CD14-positive monocyte (primary cell): ENCODE results near the gene ORAI3. TPM values are rescaled to one million over a fixed set of nuclear protein-coding genes. Genes with fewer than 3 reads are reported as not detected.

ENCODE experiments used
- DNase-seq, 3 donors: peaks; one replicate each; pipeline ENCODE4 v3.0.0-alpha.2; 2011 to 2022
- H2AFZ ChIP-seq: 2 replicates; pipeline ENCODE4 v1.6.0; 2012; ENCODE audit warnings: mild to moderate bottlenecking, low read depth, low read length, inconsistent platforms; ENCODE audit not compliant: insufficient read depth, poor library complexity, severe bottlenecking
- H3K27ac ChIP-seq, 2 donors: 1 replicate in 1 of 2; 2 replicates in 1 of 2; pipeline ENCODE4 v1.5.1; 2012 to 2013; ENCODE audit warnings: low read length in 2 of 2, control low read depth in 1 of 2, inconsistent platforms in 1 of 2, low read depth in 1 of 2, mild to moderate bottlenecking in 1 of 2
- H3K27me3 ChIP-seq, 2 donors: one replicate each; pipeline versions ENCODE4 v1.6.0 to v1.6.1; 2011 to 2013; ENCODE audit warnings: low read length in 2 of 2; ENCODE audit not compliant: control insufficient read depth in 2 of 2, insufficient read depth in 2 of 2
- H3K36me3 ChIP-seq, 2 donors: replicated peaks in 1 of 2; 1 replicate in 1 of 2; 2 replicates in 1 of 2; pipeline versions ENCODE4 v1.5.1 to v1.6.1; 2012 to 2013; ENCODE audit warnings: low read length in 2 of 2, control low read depth in 1 of 2, inconsistent platforms in 1 of 2, mild to moderate bottlenecking in 1 of 2; ENCODE audit not compliant: insufficient read depth in 2 of 2, control insufficient read depth in 1 of 2
- H3K4me1 ChIP-seq, 2 donors: 1 replicate in 1 of 2; 2 replicates in 1 of 2; pipeline versions ENCODE4 v1.5.1 to v1.6.1; 2012 to 2013; ENCODE audit warnings: low read length in 2 of 2, control low read depth in 1 of 2, inconsistent platforms in 1 of 2, mild to moderate bottlenecking in 1 of 2, moderate library complexity in 1 of 2; ENCODE audit not compliant: insufficient read depth in 2 of 2, control insufficient read depth in 1 of 2
- H3K4me2 ChIP-seq: replicated peaks from 2 replicates; pipeline ENCODE3; 2012; ENCODE audit warnings: low read length, moderate library complexity, mild to moderate bottlenecking; ENCODE audit not compliant: poor library complexity, severe bottlenecking; ENCODE audit errors: extremely low read depth
- H3K4me3 ChIP-seq, 3 experiments: fragments of 200-600 bp in 1 of 3; sonication (generic) in 1 of 3; replicated peaks in 1 of 3; 1 replicate in 2 of 3; 2 replicates in 1 of 3; pipeline ENCODE4 v1.5.1; 2011 to 2013; ENCODE audit warnings: low read length in 3 of 3, mild to moderate bottlenecking in 3 of 3, control low read depth in 2 of 3, low read depth in 2 of 3, inconsistent platforms in 1 of 3, moderate library complexity in 1 of 3
- H3K79me2 ChIP-seq: 2 replicates; pipeline ENCODE4 v1.6.0; 2012; ENCODE audit warnings: mild to moderate bottlenecking, control low read depth, inconsistent platforms, low read length, moderate library complexity; ENCODE audit not compliant: insufficient read depth
- H3K9ac ChIP-seq: 2 replicates; pipeline ENCODE4 v1.6.0; 2017; ENCODE audit warnings: low read length, mild to moderate bottlenecking; ENCODE audit not compliant: insufficient read depth, poor library complexity, severe bottlenecking
- H3K9me3 ChIP-seq, 2 donors: replicated peaks in 1 of 2; 1 replicate in 1 of 2; 2 replicates in 1 of 2; pipeline versions ENCODE4 v1.5.1 to v1.6.1; 2012 to 2013; ENCODE audit warnings: low read length in 2 of 2, control low read depth in 1 of 2; ENCODE audit not compliant: control insufficient read depth in 1 of 2, insufficient read depth in 1 of 2
- H4K20me1 ChIP-seq: 2 replicates; pipeline ENCODE4 v1.6.0; 2012; ENCODE audit warnings: mild to moderate bottlenecking, low read length, control low read depth, moderate library complexity; ENCODE audit not compliant: insufficient read depth
- H3K27ac Mint-ChIP-seq, 7 donors: one replicate each; pipeline ENCODE4 v1.8.0; 2020; ENCODE audit warnings: mild to moderate bottlenecking in 7 of 7, mixed read lengths in 7 of 7, moderate library complexity in 6 of 7, inconsistent platforms in 2 of 7
- H3K27me3 Mint-ChIP-seq, 3 donors: one replicate each; pipeline ENCODE4 v1.8.0; 2021 to 2022; ENCODE audit warnings: low read depth in 3 of 3, mild to moderate bottlenecking in 3 of 3, mixed read lengths in 3 of 3, moderate library complexity in 3 of 3, inconsistent platforms in 1 of 3
- H3K36me3 Mint-ChIP-seq, 2 donors: one replicate each; pipeline ENCODE4 v1.8.0; 2020; ENCODE audit warnings: mixed read lengths in 2 of 2, inconsistent platforms in 1 of 2, mild to moderate bottlenecking in 1 of 2
- H3K4me1 Mint-ChIP-seq: one replicate; pipeline ENCODE4 v1.8.0; 2020; ENCODE audit warnings: mild to moderate bottlenecking, mixed read lengths
- H3K4me3 Mint-ChIP-seq, 2 donors: one replicate each; pipeline ENCODE4 v1.8.0; 2020; ENCODE audit warnings: mild to moderate bottlenecking in 2 of 2, mixed read lengths in 2 of 2, moderate library complexity in 1 of 2
- H3K9me3 Mint-ChIP-seq, 7 donors: one replicate each; pipeline ENCODE4 v1.8.0; 2020 to 2022; ENCODE audit warnings: mixed read lengths in 7 of 7, mild to moderate bottlenecking in 6 of 7, moderate library complexity in 6 of 7, inconsistent platforms in 2 of 7
- CTCF ChIP-seq: fragments of 200-600 bp; IDR thresholded peaks from one replicate; pipeline ENCODE4 v1.8.0; 2022; ENCODE audit warnings: antibody characterized with exemption, mild to moderate bottlenecking
- WGBS: methylation state at CpG from one replicate; pipeline ENCODE4 v1.1.5; 2013; ENCODE audit warnings: missing lambda C conversion rate; ENCODE audit not compliant: insufficient coverage; 5-methylcytosine and 5-hydroxymethylcytosine counted together
- intact Hi-C, 2 donors: fragments of 100-400 bp; cut with micrococcal nuclease; formaldehyde crosslinking; loops; one replicate each; pipeline versions ENCODE4 v1.15.0 to v1.15.1; 2023
- polyA plus RNA-seq, 3 donors: library from polyadenylated mRNA; depleted of rRNA in 1 of 3; unstranded in 2 of 3; stranded (reverse) in 1 of 3; fragments of 300-500 nt in 2 of 3; fragments of >200 nt in 1 of 3; fragmentation: Illumina TruSeq in 2 of 3; gene quantifications; 1 replicate in 2 of 3; 2 replicates in 1 of 3; pipeline ENCODE4 v1.2.3, GENCODE V29; 2012 to 2021

The ORAI3 gene
- polyA plus RNA-seq, 3 donors = 34.3 to 80.3 (median 76.8) TPM

DNA sequence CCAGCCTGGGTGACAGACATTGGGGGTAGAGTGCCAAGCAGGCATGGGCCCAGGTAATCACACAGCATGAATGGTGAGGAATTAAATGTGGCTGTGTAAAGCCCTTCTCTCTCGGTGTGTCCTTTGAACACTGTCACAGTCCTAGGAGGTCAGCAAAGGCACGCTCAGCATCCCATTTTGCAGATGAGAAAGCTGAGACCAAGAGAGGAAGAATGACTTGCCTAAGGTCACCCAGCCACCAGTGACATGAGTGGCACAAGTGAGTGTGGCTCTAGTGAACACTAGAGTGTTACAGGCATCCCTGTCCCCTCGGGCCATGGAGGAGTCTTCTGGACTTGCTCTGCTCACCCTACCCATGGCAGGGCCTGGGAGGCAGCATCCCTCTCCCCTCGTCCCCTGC is 41.8 kb upstream of the ORAI3 start:
- no peak overlapping the region for H3K4me2 ChIP-seq
- H2AFZ ChIP-seq = no peak overlapping the region
- no peak for DNase-seq
- 93% methylated on average over 2 of the region's 4 CpGs for WGBS
- Mint-ChIP-seq H3K36me3 (no peaks in the 10 kb centered on the region), H3K4me1 (peaks cover 29% of the 10 kb centered on the region), H3K27me3 (peaks cover 0 to 8% (median 4%) of the 10 kb centered on the region in 3 donors), H3K9me3 (peaks cover 0 to 8% (median 2%) of the 10 kb centered on the region in 7 donors), H3K27ac (peak overlapping the region in 1 of 7 donors; percentile 19), H3K4me3 (no peak overlapping the region)
- no peaks in the 10 kb centered on the region for H3K79me2 ChIP-seq
- H3K27ac ChIP-seq = no peak overlapping the region
- H3K9me3 ChIP-seq = peaks cover 0 to 7% of the 10 kb centered on the region in 2 donors
- no peaks in the 10 kb centered on the region for H3K36me3 ChIP-seq
- no peak overlapping the region for H3K9ac ChIP-seq
- no peaks in the 10 kb centered on the region for H4K20me1 ChIP-seq
- TF ChIP-seq CTCF = no peak
- no peaks in the 10 kb centered on the region for H3K27me3 ChIP-seq
- intact Hi-C loops = no loop called here
- no peak overlapping the region for H3K4me3 ChIP-seq
- H3K4me1 ChIP-seq = peaks cover 29% of the 10 kb centered on the region in 2 donors

DNA sequence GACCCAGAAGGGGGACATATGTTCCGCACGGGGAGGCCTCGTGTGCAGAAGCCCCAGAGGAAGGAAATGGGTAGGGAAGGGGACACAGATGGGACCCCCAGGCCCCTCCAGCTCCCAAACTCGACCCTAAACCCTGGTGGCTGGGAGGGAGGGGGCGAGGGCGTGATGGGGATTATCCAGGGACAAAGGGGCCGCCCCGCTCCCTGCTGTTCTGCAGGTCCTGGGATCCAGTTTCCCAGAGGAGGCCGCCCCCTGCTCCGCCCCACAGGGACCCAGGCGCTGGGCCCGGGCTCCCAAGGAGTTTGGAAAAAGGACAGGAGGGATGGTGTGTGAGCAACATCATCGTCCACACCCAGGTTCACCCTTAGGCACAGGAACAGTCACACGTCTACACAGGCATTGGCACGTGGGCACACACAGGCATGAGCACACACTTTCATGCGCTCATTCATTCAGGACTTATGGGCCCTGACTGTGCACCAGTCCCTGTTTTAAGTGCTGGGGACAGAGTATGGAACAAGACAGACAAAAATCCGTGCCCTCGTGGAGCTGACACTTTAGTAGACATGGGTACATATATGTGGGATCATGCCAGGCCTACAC is 38.3 kb upstream of the ORAI3 start:
- H3K9ac ChIP-seq = no peak overlapping the region
- H3K27ac ChIP-seq = no peak overlapping the region
- intact Hi-C loops = no loop called here
- Mint-ChIP-seq H3K9me3 (no peaks in the 10 kb centered on the region), H3K4me1 (peaks cover 2% of the 10 kb centered on the region), H3K27ac (no peak overlapping the region), H3K36me3 (no peaks in the 10 kb centered on the region), H3K27me3 (peaks cover 0 to 8% (median 4%) of the 10 kb centered on the region in 3 donors), H3K4me3 (no peak overlapping the region)
- H2AFZ ChIP-seq = no peak overlapping the region
- no peaks in the 10 kb centered on the region for H3K79me2 ChIP-seq
- no peaks in the 10 kb centered on the region for H3K9me3 ChIP-seq
- H3K4me3 ChIP-seq = no peak overlapping the region
- DNase-seq = no peak
- no peaks in the 10 kb centered on the region for H3K4me1 ChIP-seq
- no peak overlapping the region for H3K4me2 ChIP-seq
- no peaks in the 10 kb centered on the region for H3K27me3 ChIP-seq
- H3K36me3 ChIP-seq = no peaks in the 10 kb centered on the region
- no peaks in the 10 kb centered on the region for H4K20me1 ChIP-seq
- 93% methylated on average over 4 of the region's 18 CpGs for WGBS
- TF ChIP-seq CTCF = no peak
